HG03354 (cell line): ENCODE data around the gene KIF26B.
"Not testable (repeated sequence)": the region's sequence is repeated elsewhere in the genome, so short reads cannot be mapped to it uniquely, and the experiment has no call there.

Experiments used
- ATAC-seq: cut with Tn5 transposase; IDR thresholded peaks from one replicate; pipeline ENCODE4 v1.9.1; 2021; ENCODE audit warnings: mild to moderate bottlenecking; ENCODE audit not compliant: unreplicated experiment, poor library complexity, severe bottlenecking

KIF26B gene

DNA sequence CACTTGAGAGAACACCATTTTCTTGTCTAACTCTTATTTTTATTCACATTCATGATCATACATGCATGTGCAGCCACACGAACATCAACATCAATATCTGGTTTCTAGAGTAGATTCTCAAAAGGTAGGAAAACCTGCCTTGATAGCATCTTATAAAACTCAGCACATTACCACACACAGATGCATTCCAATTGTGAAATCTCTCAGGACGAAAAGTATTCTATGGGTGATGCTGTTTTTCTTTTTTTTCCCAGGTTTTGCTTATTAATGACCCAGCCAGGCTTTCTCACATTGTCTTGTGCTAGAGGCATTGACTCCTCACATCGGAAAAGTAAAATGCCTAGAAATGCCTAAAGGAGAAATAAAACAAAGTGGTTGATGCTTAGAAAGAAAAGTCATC is 562.8 kb downstream of the KIF26B start:
- no peak for ATAC-seq

DNA sequence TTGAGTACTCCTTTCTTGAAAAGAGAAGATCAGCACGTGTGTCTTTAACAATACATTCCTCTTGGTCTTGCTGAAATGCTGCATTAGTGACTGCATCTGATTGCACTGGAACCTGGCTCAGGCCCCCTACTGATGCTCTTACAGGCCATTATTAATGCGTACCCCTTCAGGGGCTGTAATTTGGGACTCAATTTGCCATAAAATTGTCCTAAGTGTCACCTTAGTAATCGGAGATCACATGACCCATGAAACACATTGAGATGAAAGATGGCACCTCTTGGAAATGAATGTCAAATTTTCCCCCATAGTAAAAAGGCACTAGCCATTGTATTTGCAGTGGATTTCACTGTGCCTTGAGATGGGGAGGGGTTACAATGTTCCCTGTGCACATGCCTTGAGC is 563.3 kb downstream of the KIF26B start:
- ATAC-seq: no peak

DNA sequence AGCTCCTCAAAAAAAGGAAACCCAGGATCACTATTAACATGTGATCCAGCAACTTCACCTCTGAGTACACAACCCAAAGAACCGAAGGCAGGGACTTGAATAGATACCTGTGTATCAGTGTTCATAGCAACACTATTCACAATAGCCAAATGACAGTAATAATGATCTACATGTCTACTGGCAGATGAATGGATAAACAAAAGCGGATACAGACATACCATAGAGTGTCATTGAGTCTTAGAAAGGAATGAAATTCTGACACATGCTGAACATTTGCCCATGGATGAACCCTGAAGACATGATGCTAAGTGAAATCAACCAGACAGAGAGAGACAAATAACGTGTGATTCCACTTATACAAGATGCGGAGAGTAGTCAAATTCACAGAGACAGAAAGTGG is 564.2 kb downstream of the KIF26B start:
- no peak for ATAC-seq

DNA sequence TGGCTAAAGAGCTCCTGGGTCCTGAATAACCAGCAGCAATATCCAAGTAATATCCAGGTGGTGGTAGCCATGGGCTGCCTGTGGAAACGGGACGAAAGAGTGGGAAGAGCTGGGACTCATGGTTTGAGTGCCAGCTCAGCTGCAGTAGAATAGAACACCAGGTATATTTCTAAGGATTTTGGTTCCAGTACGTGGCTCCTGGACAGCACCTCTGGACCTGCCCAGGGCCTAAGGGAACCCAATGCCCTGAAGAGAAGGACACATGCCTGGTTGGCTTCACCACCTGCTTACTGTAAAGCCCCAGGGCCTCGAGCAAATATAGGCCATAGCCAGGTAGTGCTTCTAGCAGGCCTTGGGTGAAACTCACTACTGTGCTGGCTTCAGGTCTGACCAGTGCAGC is 566.7 kb downstream of the KIF26B start:
- no peak for ATAC-seq

DNA sequence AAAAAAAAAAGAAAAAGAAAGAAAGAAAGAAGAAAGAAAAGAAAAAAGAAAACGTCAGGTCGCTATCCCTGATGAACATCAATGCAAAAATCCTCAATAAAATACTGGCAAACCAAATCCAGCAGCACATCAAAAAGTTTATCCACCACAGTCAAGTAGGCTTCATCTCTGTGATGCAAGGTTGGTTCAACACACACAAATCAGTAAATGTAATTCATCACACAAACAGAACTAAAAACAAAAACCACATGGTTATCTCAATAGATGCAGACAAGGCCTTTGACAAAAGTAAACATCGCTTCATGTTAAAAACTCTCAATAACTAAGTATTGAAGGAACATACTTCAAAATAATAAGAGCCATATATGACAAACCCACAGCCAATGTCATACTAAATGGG is 573.2 kb downstream of the KIF26B start:
- not testable (repeated sequence) for ATAC-seq

DNA sequence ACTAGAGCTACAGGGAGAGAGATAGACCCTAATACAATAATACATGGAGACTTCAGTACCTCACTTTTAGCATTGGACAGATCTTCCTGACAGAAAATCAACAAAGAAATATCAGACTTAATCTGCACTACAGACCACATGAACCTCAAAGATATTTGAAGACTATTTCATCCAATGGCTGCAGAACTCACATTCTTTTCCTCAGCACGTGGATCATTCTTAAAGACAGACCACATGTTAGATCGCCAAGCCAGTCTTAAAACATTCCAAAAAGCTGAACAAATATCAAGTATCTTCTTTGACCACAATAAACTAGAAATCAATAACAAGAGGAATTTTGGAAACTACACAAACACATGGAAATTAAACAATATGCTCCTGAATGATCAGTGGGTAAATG is 576.0 kb downstream of the KIF26B start:
- ATAC-seq: no peak

DNA sequence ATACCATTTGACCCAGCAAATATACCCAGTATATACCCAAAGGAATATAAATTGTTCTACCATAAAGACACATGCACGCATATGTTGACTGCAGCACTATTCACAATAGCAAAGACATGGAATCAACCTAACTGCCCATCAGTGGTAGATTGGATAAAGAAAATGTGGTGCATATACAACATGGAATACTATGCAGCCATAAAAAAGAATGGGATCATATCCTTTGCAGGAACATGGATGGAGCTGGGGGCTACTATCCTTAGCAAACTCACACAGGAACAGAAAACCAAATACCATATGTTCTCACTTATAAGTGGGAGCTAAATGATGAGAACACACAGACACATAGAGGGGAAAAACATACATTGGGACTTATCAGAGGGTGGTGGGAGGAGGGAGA is 585.6 kb downstream of the KIF26B start:
- ATAC-seq: not testable (repeated sequence)

DNA sequence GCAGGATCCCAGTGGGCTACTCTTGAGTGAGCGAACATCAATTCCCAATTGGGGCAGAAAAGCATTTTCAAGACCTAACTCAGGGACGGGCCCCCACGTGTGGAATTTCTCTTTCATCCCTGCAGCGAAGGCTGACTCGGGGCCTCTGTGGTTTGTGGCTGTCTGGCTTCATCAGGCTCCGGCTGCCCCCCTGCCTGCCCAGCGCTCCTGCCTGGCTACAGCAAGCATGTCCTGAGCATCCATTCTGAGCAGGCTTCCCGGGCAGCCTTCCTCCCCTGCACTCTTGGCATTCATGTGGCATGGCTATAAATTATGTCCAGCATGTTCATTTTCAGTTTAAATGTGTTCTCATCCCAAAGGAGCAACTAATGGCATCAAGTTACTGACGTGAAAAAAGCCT is 588.1 kb downstream of the KIF26B start:
- no peak for ATAC-seq

DNA sequence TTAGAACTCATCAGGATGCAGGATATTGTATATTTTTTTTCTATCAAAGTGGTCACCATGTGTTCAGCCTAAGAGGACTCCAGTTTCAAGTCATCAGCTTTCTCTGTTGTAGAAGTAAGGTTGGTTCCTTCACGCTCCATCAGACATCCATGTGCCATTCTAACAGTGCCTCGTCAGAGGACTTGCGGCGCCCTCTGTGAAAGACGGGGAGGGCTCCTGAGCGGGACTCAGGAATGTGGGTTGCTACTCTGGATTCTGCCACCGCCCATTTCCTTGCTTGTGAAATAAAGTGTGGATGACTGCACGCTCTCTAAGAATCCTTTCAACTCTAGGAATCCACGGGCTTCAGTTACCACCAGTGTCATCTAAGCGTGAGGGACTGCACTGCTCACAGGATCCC is 593.5 kb downstream of the KIF26B start:
- no peak for ATAC-seq

DNA sequence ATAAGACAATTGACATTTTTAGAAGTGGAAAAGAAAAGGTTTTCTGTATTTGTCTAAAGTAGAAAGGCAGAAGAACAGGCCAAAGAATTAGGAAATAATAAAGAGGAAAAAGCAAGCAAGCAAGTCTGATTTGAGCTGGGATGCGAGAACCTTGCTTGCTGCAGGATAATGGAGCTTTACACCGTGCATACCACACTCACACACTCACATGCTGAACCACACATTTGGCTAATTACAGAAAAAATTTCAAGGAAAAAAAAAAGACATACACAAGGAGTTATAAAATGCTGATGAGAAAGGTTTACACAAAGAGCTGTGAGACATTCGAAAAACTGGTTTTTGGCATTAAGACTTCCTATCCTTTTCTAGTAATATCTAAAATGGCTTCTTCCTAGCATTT is 593.9 kb downstream of the KIF26B start:
- no peak for ATAC-seq

DNA sequence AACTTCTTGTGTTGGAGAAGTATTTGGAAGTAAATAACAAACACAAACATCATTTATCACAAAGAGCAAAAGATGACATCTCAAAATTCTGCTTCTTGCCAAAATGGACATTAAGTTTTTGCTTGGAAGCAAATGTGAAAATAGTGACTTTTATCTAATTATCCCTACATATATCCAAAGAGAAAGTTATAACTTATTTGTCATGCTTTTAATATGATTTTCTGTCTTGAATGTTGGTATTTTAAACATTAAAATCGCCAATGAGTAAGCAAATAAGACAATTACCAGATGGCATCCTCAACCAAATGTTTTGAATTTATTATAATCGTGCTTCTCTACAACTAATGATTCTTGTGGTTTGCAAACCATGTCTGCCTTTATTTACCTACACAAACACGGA is 594.3 kb downstream of the KIF26B start:
- ATAC-seq: no peak

DNA sequence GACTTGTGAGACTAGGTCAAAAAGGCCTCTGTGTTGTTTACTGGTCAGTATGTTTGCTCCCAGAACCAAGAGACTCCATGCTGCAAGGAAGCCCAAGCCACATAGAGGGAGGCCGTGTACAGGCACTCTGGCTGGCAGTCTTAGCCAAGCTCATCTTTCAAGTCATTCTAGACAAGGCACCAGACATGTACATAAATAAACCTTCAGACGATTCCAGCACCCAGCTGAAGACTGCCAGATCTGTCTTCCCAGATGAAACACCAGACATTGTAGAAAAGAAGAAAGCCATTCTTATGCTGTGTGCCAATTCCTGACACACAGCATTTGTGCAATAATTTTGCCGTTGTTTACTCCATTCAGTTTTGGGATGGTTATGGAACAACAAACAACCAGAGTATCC is 595.5 kb downstream of the KIF26B start:
- no peak for ATAC-seq

DNA sequence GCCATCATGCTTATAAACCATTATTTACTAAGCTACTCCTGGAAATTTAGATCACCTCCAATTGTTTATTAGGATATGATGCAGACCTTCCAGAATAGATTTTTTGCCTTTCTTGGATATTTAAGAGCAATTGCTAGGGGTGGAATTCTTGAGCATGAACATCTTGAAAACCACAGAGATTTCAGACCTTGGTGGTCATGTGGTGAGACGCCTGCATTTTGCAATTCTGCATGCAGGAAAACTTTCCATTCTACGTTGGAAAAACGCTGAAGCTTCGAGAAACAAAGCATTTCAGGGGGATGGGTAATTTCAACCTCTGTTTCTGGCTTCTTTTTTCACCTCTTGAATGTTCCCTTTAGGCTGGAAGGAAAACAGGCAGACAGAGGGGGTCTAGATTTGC is 596.3 kb downstream of the KIF26B start:
- ATAC-seq: no peak

DNA sequence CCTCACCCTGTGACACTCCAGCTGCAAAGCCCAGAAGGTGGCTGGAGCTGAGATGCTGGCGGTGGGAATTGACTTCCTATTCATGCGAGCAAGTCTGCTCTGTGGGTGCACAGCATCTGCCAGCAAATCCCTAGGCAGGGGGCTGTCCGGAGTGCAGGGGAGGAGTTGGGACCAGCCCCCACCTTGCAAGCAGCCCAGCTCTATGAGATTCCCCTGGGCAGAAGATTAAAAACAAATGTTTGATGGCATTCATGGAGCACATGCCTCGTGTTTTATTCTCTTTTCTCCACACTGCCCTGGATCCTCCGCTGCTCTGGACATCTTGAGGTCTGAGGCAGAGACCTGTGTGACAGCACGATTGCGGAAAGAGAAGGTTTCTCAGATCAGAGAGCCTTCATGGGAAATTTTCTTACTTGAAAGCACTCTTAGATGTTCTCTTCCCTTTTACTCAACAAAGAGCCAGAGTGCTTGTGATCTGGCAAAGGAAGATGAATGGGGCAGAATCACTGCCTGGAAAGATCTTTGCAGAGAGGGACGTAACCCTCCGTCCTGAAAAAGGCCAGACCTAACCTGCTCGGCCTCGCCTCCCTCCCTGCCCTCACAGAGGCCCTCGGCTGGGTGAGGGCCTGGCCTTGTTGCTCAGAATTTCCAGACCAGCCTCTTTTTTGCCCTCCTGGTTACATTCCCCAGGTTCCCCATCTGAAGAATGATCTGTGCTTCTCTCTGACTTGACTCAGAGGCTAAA is 597.1 kb downstream of the KIF26B start:
- ATAC-seq: no peak

DNA sequence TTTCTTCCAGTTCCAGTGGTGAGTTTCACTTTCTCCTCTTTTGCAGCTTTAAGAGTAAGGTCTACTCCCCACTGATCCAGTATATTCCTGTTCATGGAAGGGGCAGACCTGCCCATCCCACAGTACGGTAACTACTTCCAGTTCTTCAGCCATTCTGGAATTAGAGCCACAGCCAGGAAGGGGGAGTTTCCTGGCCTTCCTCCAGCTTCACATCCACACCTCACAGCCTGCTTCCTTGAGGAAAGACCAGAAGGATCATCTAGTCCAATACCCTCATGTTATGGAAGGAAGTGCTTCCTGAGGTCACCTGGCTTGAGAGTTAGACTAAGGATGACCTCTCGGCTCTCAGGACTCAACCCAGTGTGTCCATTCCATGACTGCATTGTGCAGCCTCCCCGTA is 597.8 kb downstream of the KIF26B start:
- no peak for ATAC-seq

DNA sequence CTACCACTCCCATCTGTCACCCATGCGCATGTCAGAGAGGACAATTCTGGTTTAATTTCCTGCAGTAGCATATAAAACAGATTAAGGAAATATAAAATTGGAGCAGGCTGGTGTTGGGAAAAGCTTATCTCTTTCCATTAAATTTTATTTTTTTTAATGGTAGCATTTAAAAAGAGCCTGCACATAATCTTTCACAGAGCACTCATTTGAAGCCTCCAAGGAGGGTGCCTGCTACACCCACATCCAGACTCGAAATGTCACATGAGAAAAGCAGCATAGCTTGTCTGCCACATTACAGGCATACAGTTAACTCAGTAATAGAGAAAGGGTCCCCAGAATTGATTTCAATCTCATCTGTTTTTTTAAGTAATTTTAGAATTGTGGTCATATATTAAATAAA is 599.0 kb downstream of the KIF26B start:
- no peak for ATAC-seq

DNA sequence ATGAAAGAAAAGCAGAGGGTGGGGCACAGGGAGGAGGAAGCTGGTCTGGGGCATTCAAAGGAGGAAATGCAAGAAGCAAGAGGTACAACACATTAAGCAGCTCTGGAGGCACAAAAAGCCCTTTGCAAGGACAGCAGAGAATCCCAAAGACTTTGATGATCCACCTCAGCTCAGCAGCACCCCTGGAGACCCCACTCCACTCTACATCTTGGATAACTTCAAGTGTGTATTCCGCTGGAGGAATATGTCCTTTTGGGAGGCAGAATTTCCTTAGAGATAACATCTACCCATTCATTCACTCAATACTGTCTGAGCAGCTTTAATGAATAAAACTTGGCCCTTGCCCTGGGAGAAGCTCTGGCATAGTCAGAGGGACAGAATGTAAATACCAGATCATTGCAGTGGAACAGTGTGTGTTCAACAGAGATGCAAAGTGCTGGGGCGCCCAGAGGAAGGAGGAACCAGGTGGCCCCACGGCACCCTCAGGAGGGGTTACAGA is 599.7 kb downstream of the KIF26B start:
- no peak for ATAC-seq
